NCI-H2196 (cell line): ENCODE results near the gene RNASEH2A.

Source experiments
- DNase-seq: peaks from one replicate; lab custom pipeline; 2025; ENCODE audit not compliant: unreplicated experiment; lab: John Stamatoyannopoulos, UW

Gene RNASEH2A

DNA sequence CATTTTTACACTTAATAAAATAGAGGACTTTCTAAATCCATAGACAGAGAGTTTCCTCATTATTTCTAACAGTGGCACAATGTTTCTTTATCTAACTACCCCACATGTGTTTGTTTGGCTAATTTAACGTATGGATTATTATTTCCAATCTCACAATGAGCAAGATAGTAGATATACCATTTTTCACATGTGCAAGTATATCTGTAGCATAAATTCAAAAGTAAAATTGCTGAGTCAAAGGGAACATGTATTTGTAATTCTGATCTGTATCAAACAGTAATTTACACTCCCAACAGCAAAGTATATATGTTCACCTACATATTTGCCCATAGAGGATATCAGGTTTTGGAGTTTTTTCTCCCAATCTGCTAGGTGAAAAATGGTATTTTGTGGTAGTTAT lies 50.3 kb downstream of the RNASEH2A start:
- DNase-seq = no peak

DNA sequence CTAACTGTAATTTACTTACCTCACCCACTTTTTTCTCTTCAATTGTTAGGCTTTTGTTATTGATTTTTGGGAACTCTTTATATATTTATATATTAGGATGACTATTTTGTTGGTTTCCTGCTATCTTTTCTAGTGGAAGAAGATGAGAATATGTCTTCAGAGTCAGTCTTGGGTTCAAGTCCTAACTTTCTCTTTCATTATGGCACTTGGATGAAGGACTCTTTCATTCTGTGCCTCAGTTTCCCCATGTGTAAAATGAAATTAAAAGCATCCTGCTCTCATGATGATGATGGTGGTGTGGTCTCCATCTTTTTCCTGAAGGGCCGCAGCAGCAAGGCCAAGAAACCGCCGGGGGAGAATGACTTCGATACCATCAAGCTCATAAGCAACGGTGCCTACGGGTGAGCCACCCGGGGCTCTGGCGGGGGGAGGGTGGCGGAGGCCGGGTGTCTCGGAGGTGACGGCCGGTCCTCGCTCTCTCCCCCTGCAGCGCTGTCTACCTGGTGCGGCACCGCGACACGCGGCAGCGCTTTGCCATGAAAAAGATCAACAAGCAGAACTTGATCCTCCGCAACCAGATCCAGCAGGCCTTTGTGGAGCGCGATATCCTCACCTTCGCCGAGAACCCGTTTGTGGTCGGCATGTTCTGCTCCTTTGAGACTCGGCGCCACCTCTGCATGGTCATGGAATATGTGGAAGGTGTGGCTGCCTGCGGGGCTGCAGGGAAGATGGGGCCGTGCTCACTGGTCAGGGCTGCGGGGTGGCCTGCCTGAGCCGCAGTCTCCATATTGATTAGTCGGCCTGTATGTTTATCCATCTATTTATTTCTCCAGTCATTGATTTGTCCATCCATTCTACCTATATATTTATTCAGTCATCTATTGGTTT lies 51.9 kb downstream of the RNASEH2A start:
- no peak for DNase-seq

DNA sequence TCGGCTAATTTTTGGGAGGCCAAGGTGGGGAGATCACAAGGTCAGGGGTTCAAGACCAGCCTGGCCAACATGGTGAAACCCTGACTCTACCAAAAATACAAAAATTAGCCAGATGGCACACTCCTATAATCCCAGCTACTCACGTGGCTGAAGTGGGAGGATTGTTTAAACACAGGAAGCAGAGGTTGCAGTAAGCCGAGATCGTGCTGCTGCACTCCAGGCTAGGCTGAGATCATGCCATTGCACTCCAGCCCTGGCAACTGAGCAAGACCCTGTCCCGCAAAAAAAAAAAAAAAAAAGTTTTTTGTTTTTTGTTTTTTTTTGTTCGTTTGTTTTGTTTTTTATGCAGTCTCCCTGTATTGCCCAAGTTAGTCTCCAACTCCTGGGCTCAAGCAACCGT lies 53.2 kb downstream of the RNASEH2A start:
- no peak for DNase-seq
